Measurements from ENCODE around the gene RPGRIP1L. TPM values are rescaled to one million over a fixed set of nuclear protein-coding genes. Genes with fewer than 3 reads are reported as not detected.

The RPGRIP1L gene
- total RNA-seq, 1 experiment from 2014 or later: 19.8 TPM

GRCh38 chr16:53609536-53609935 is 94.1 kb downstream of the RPGRIP1L start:
- no TSS peak for BruUV-seq (replicated peaks)
- ChIA-PET POLR2A (ENCODE audit: low non-redundant PET) (no interaction called here), CTCF (no interaction called here)
- Histone ChIP-seq H3K4me1 (ENCODE audit: insufficient read depth, low read length, poor library complexity, severe bottlenecking) (peaks cover 12% of the 10 kb centered on the region), H3K36me3 (ENCODE audit: insufficient read depth, low read length, poor library complexity, severe bottlenecking) (no peaks in the 10 kb centered on the region), H3K27ac (ENCODE audit: low read depth, low read length, poor library complexity, severe bottlenecking) (no peak overlapping the region), H3K9me3 (ENCODE audit: low read depth, low read length, poor library complexity, severe bottlenecking) (no peaks in the 10 kb centered on the region), H3K27me3 (replicated peaks; ENCODE audit: insufficient read depth, low read depth, low read length, poor library complexity) (no peaks in the 10 kb centered on the region), H3K4me3 (ENCODE audit: low read depth, low read length, poor library complexity, severe bottlenecking) (no peak overlapping the region)
- no peak for DNase-seq (ENCODE audit: low spot score)
- no peak for TF ChIP-seq EZH2 (IDR thresholded peaks at IDR 0.05; ENCODE audit: borderline replicate concordance, low read depth, low read length, poor library complexity, severe bottlenecking)
- TF ChIP-seq CTCF (conservative IDR thresholded peaks at IDR 0.05; ENCODE audit: low read depth, low read length): no peak
- intact Hi-C loops (cut with micrococcal nuclease; ENCODE audit: unreplicated experiment): no loop called here

GRCh38 chr16:53608094-53608493 is 95.6 kb downstream of the RPGRIP1L start:
- BruUV-seq (replicated peaks): no TSS peak

GRCh38 chr16:53605831-53606400 is 97.7 kb downstream of the RPGRIP1L start:
- H3K36me3 ChIP-seq (ENCODE audit: insufficient read depth, low read length, poor library complexity, severe bottlenecking): no peaks in the 10 kb centered on the region
- TF ChIP-seq CTCF (conservative IDR thresholded peaks at IDR 0.05; ENCODE audit: low read depth, low read length) (no peak), EZH2 (IDR thresholded peaks at IDR 0.05; ENCODE audit: borderline replicate concordance, low read depth, low read length, poor library complexity, severe bottlenecking) (no peak)
- no peaks in the 10 kb centered on the region for H3K27me3 ChIP-seq (replicated peaks; ENCODE audit: insufficient read depth, low read depth, low read length, poor library complexity)
- no peaks in the 10 kb centered on the region for H3K9me3 ChIP-seq (ENCODE audit: low read depth, low read length, poor library complexity, severe bottlenecking)
- BruUV-seq (replicated peaks): no TSS peak
- H3K4me1 ChIP-seq (ENCODE audit: insufficient read depth, low read length, poor library complexity, severe bottlenecking): peaks cover 3% of the 10 kb centered on the region
- CTCF ChIA-PET: no interaction called here
- no peak for DNase-seq (ENCODE audit: low spot score)
- no peak overlapping the region for H3K27ac ChIP-seq (ENCODE audit: low read depth, low read length, poor library complexity, severe bottlenecking)
- intact Hi-C loops (cut with micrococcal nuclease; ENCODE audit: unreplicated experiment): no loop called here
- POLR2A ChIA-PET (ENCODE audit: low non-redundant PET): no interaction called here
- H3K4me3 ChIP-seq (ENCODE audit: low read depth, low read length, poor library complexity, severe bottlenecking): no peak overlapping the region

More at GRCh38 chr16:53608094-53608493, 95.6 kb downstream of the RPGRIP1L start:
- ChIA-PET POLR2A (ENCODE audit: low non-redundant PET) (no interaction called here), CTCF (no interaction called here)
- H3K4me1 ChIP-seq (ENCODE audit: insufficient read depth, low read length, poor library complexity, severe bottlenecking): peaks cover 12% of the 10 kb centered on the region
- H3K36me3 ChIP-seq (ENCODE audit: insufficient read depth, low read length, poor library complexity, severe bottlenecking): no peaks in the 10 kb centered on the region
- no peaks in the 10 kb centered on the region for H3K27me3 ChIP-seq (replicated peaks; ENCODE audit: insufficient read depth, low read depth, low read length, poor library complexity)
- H3K9me3 ChIP-seq (ENCODE audit: low read depth, low read length, poor library complexity, severe bottlenecking): no peaks in the 10 kb centered on the region
- intact Hi-C loops (cut with micrococcal nuclease; ENCODE audit: unreplicated experiment): no loop called here
- TF ChIP-seq CTCF (conservative IDR thresholded peaks at IDR 0.05; ENCODE audit: low read depth, low read length) (no peak), EZH2 (IDR thresholded peaks at IDR 0.05; ENCODE audit: borderline replicate concordance, low read depth, low read length, poor library complexity, severe bottlenecking) (no peak)
- no peak for DNase-seq (ENCODE audit: low spot score)
- no peak overlapping the region for H3K4me3 ChIP-seq (ENCODE audit: low read depth, low read length, poor library complexity, severe bottlenecking)
- H3K27ac ChIP-seq (ENCODE audit: low read depth, low read length, poor library complexity, severe bottlenecking): no peak overlapping the region

Measured in A673 (cell line).